Type B pancreatic cell (in vitro differentiated cells): ENCODE data around the gene COPG2. TPM values are rescaled to one million over a fixed set of nuclear protein-coding genes. Genes with fewer than 3 reads are reported as not detected.

Experiments used
- DNase-seq: peaks from one replicate; pipeline ENCODE4 v3.0.0; 2021; ENCODE audit warnings: mixed read lengths; ENCODE audit not compliant: unreplicated experiment; ENCODE audit errors: extremely low spot score
- H3K27ac Mint-ChIP-seq: 2 replicates; pipeline ENCODE4 v1.8.0; 2021; ENCODE audit warnings: mild to moderate bottlenecking, mixed read lengths
- H3K27me3 Mint-ChIP-seq: 2 replicates; pipeline ENCODE4 v1.8.0; 2021; ENCODE audit warnings: mixed read lengths
- H3K36me3 Mint-ChIP-seq: 2 replicates; pipeline ENCODE4 v1.8.0; 2021; ENCODE audit warnings: mixed read lengths
- H3K4me1 Mint-ChIP-seq: one replicate; pipeline ENCODE4 v1.8.0; 2021; ENCODE audit warnings: mixed read lengths; ENCODE audit not compliant: unreplicated experiment
- H3K4me3 Mint-ChIP-seq: 2 replicates; pipeline ENCODE4 v1.8.0; 2021; ENCODE audit warnings: mild to moderate bottlenecking, mixed read lengths
- H3K9me3 Mint-ChIP-seq: 2 replicates; pipeline ENCODE4 v1.8.0; 2021; ENCODE audit warnings: mixed read lengths
- CTCF ChIP-seq: fragments of 200-600 bp; sonication (generic); conservative IDR thresholded peaks from 2 replicates; pipeline ENCODE4 v1.5.0; 2021; ENCODE audit warnings: antibody characterized with exemption, mild to moderate bottlenecking
- total RNA-seq: library from RNA; stranded (reverse); gene quantifications from 2 replicates; pipeline ENCODE4 v1.2.1, GENCODE V29; 2021; ENCODE audit warnings: low replicate concordance

Gene COPG2
- total RNA-seq, 1 donor from 2014 or later, result 51.6 TPM

GRCh38 chr7:130649004-130649790 is 19.4 kb downstream of the COPG2 start:
- Mint-ChIP-seq H3K4me3 (no peak overlapping the region), H3K9me3 (peaks cover 4% of the 10 kb centered on the region), H3K36me3 (peaks cover 59% of the 10 kb centered on the region)

GRCh38 chr7:130648580-130648979 is 20.0 kb downstream of the COPG2 start:
- Mint-ChIP-seq H3K27ac (no peak overlapping the region), H3K36me3 (peaks cover 60% of the 10 kb centered on the region), H3K4me1 (no peaks in the 10 kb centered on the region), H3K27me3 (no peaks in the 10 kb centered on the region), H3K4me3 (no peak overlapping the region), H3K9me3 (peaks cover 4% of the 10 kb centered on the region)
- no peak for DNase-seq
- no peak for TF ChIP-seq CTCF

More at GRCh38 chr7:130649004-130649790, 19.4 kb downstream of the COPG2 start:
- H3K27ac Mint-ChIP-seq, result no peak overlapping the region
- H3K4me1 Mint-ChIP-seq, result no peaks in the 10 kb centered on the region
- TF ChIP-seq CTCF, result no peak
- H3K27me3 Mint-ChIP-seq, result no peaks in the 10 kb centered on the region
- DNase-seq, result no peak

GRCh38 chr7:130642383-130642782 is 26.2 kb downstream of the COPG2 start:
- no peak for TF ChIP-seq CTCF
- peaks cover 57% of the 10 kb centered on the region for H3K36me3 Mint-ChIP-seq
- H3K9me3 Mint-ChIP-seq, result peaks cover 14% of the 10 kb centered on the region
- no peak overlapping the region for H3K27ac Mint-ChIP-seq
- H3K27me3 Mint-ChIP-seq, result no peaks in the 10 kb centered on the region
- no peak overlapping the region for H3K4me3 Mint-ChIP-seq
- H3K4me1 Mint-ChIP-seq, result peaks cover 3% of the 10 kb centered on the region
- no peak for DNase-seq

- H3K27me3 Mint-ChIP-seq, result no peaks in the 10 kb centered on the region
- peaks cover 17% of the 10 kb centered on the region for H3K9me3 Mint-ChIP-seq
- H3K4me1 Mint-ChIP-seq, result peaks cover 3% of the 10 kb centered on the region
- TF ChIP-seq CTCF, result no peak
- H3K36me3 Mint-ChIP-seq, result peaks cover 55% of the 10 kb centered on the region
- no peak overlapping the region for H3K27ac Mint-ChIP-seq
- DNase-seq, result no peak
- H3K4me3 Mint-ChIP-seq, result no peak overlapping the region
Observed at GRCh38 chr7:130641497-130641896, 27.1 kb downstream of the COPG2 start.

GRCh38 chr7:130641040-130641439 is 27.5 kb downstream of the COPG2 start:
- DNase-seq, result no peak
- H3K9me3 Mint-ChIP-seq, result peaks cover 17% of the 10 kb centered on the region
- no peak overlapping the region for H3K4me3 Mint-ChIP-seq
- no peak for TF ChIP-seq CTCF
- no peak overlapping the region for H3K27ac Mint-ChIP-seq
- no peaks in the 10 kb centered on the region for H3K27me3 Mint-ChIP-seq
- H3K36me3 Mint-ChIP-seq, result peaks cover 51% of the 10 kb centered on the region
- peaks cover 3% of the 10 kb centered on the region for H3K4me1 Mint-ChIP-seq
